Esophagus squamous epithelium (tissue), 5 donors: ENCODE results near the gene HORMAD2. TPM values are rescaled to one million over a fixed set of nuclear protein-coding genes. Genes with fewer than 3 reads are reported as not detected.

Experiments
- DNase-seq: peaks from one replicate; lab custom pipeline; 2025; lab: John Stamatoyannopoulos, UW
- H3K27ac ChIP-seq, 4 donors: fragments of 200-600 bp; sonication (generic); one replicate each; pipeline ENCODE4 v1.5.1; 2016 to 2019; ENCODE audit warnings: mild to moderate bottlenecking in 1 of 4
- H3K27me3 ChIP-seq, 4 donors: fragments of 200-600 bp; sonication (generic); 1 replicate in 3 of 4; 2 replicates in 1 of 4; pipeline versions ENCODE4 v1.5.1 to v1.6.0; 2017 to 2021; ENCODE audit warnings: antibody characterized with exemption in 1 of 4
- H3K36me3 ChIP-seq, 3 donors: fragments of 200-600 bp; sonication (generic); one replicate each; pipeline ENCODE4 v1.5.1; 2016 to 2019
- H3K4me1 ChIP-seq, 3 donors: fragments of 200-600 bp; sonication (generic); one replicate each; pipeline ENCODE4 v1.5.1; 2017 to 2019
- H3K4me3 ChIP-seq, 4 donors: fragments of 200-600 bp; sonication (generic); 1 replicate in 3 of 4; 2 replicates in 1 of 4; pipeline ENCODE4 v1.5.1; 2016 to 2019; ENCODE audit warnings: mild to moderate bottlenecking in 2 of 4, moderate library complexity in 1 of 4
- H3K9me3 ChIP-seq, 3 donors: fragments of 200-600 bp; sonication (generic); one replicate each; pipeline ENCODE4 v1.5.1; 2016 to 2019
- CTCF ChIP-seq, 6 experiments: fragments of 450-650 bp in 4 of 6; fragments of 200-600 bp in 2 of 6; sonication (generic) in 2 of 6; IDR thresholded peaks; one replicate each; pipeline ENCODE4 v1.5.1; 2016 to 2019; ENCODE audit warnings: antibody characterized with exemption in 6 of 6, mild to moderate bottlenecking in 4 of 6, moderate library complexity in 4 of 6
- POLR2A ChIP-seq, 4 donors: fragments of 450-650 bp; IDR thresholded peaks; one replicate each; pipeline ENCODE4 v1.6.1; 2017; ENCODE audit warnings: antibody characterized with exemption in 4 of 4, mild to moderate bottlenecking in 4 of 4, moderate library complexity in 3 of 4
- WGBS, 2 donors: methylation state at CpG; one replicate each; pipeline ENCODE4 v1.1.5; 2018; 5-methylcytosine and 5-hydroxymethylcytosine counted together
- intact Hi-C: fragments of 100-400 bp; cut with DNase I; formaldehyde crosslinking; loops from one replicate; pipeline ENCODE4 v1.15.0; 2022
- total RNA-seq, 4 donors: library from RNA; depleted of rRNA; stranded (reverse); fragments of >200 nt; gene quantifications; one replicate each; pipeline ENCODE4 v1.1.0, GENCODE V29; 2016
- donor health status: DM: yes; HTN: yes; CAD: no.

The HORMAD2 gene
- total RNA-seq, 4 donors from 2014 or later: not detected

GRCh38 chr22:30208631-30209603, 128.7 kb downstream of the HORMAD2 start:
- H3K27me3 ChIP-seq: peaks cover 0 to 10% (median 0%) of the 10 kb centered on the region in 4 donors
- DNase-seq: no peak
- H3K9me3 ChIP-seq: no peaks in the 10 kb centered on the region
- no peak for TF ChIP-seq CTCF (IDR thresholded peaks at IDR 0.05)
- no peak for TF ChIP-seq POLR2A (IDR thresholded peaks at IDR 0.05)
- H3K4me3 ChIP-seq: no peak overlapping the region
- 65 to 70% methylated on average over 23 to 24 of the region's 26 CpGs for WGBS, 2 donors
- peaks cover 18 to 94% (median 61%) of the 10 kb centered on the region in 3 donors for H3K4me1 ChIP-seq
- no peaks in the 10 kb centered on the region for H3K36me3 ChIP-seq
- H3K27ac ChIP-seq: peak overlapping the region; percentile 16 to 79 (median 68)
- intact Hi-C loops: no loop called here

- H3K4me3 ChIP-seq: no peak overlapping the region
- peak overlapping the region; percentile 16 to 79 (median 68) for H3K27ac ChIP-seq
- intact Hi-C loops: no loop called here
- H3K9me3 ChIP-seq: no peaks in the 10 kb centered on the region
- DNase-seq: no peak
- peaks cover 0 to 10% (median 0%) of the 10 kb centered on the region in 4 donors for H3K27me3 ChIP-seq
- peaks cover 18 to 87% (median 54%) of the 10 kb centered on the region in 3 donors for H3K4me1 ChIP-seq
- WGBS, 2 donors: 93 to 96% methylated on average over 6 of the region's 6 CpGs
- TF ChIP-seq CTCF (IDR thresholded peaks at IDR 0.05): no peak
- no peak for TF ChIP-seq POLR2A (IDR thresholded peaks at IDR 0.05)
- H3K36me3 ChIP-seq: no peaks in the 10 kb centered on the region
Observed at GRCh38 chr22:30209642-30210041, 129.4 kb downstream of the HORMAD2 start.

- Histone ChIP-seq H3K9me3 (no peaks in the 10 kb centered on the region), H3K4me3 (no peak overlapping the region), H3K4me1 (peaks cover 15 to 80% (median 47%) of the 10 kb centered on the region in 3 donors), H3K36me3 (no peaks in the 10 kb centered on the region), H3K27ac (peak overlapping the region in 2 of 4 donors; percentile 62 to 75), H3K27me3 (peaks cover 0 to 15% (median 0%) of the 10 kb centered on the region in 4 donors)
- DNase-seq: no peak
- TF ChIP-seq CTCF (IDR thresholded peaks at IDR 0.05): no peak
- TF ChIP-seq POLR2A (IDR thresholded peaks at IDR 0.05): no peak
- intact Hi-C loops: no loop called here
- 68 to 69% methylated on average over 14 to 15 of the region's 19 CpGs for WGBS, 2 donors
Observed at GRCh38 chr22:30210235-30210909, 130.1 kb downstream of the HORMAD2 start.

- Histone ChIP-seq H3K27ac (peak overlapping the region in 2 of 4 donors; percentile 62 to 81), H3K4me3 (no peak overlapping the region), H3K27me3 (peaks cover 0 to 14% (median 0%) of the 10 kb centered on the region in 4 donors), H3K9me3 (no peaks in the 10 kb centered on the region), H3K36me3 (no peaks in the 10 kb centered on the region), H3K4me1 (peaks cover 14 to 71% (median 39%) of the 10 kb centered on the region in 3 donors)
- no peak for TF ChIP-seq CTCF (IDR thresholded peaks at IDR 0.05)
- TF ChIP-seq POLR2A (IDR thresholded peaks at IDR 0.05): no peak
- intact Hi-C loops: no loop called here
- WGBS, 2 donors: 87 to 90% methylated on average over 18 of the region's 18 CpGs
- DNase-seq: no peak
Observed at GRCh38 chr22:30211124-30211820, 131.0 kb downstream of the HORMAD2 start.
